AG04450 (cell line): ENCODE measurements around the gene C1R. TPM values are rescaled to one million over a fixed set of nuclear protein-coding genes. Genes with fewer than 3 reads are reported as not detected.

Source experiments
- CTCF ChIA-PET: fragments of 300-600, 350-600 bp; formaldehyde crosslinking; extraction: SDS; loops from one replicate; lab custom pipeline; 2022; ENCODE audit warnings: antibody characterized with exemption, inconsistent platforms; lab: Charles Lee
- POLR2A ChIA-PET: fragments of 350-600 bp; formaldehyde crosslinking; extraction: SDS; loops from one replicate; lab custom pipeline; 2021; ENCODE audit warnings: antibody characterized with exemption, inconsistent platforms; lab: Yijun Ruan, JAX
- DNase-seq: peaks from one replicate; pipeline ENCODE4 v3.0.0-alpha.2; 2011; ENCODE audit warnings: low read depth, low spot score
- H3K27ac ChIP-seq: one replicate; pipeline ENCODE4 v1.5.1; 2012; ENCODE audit warnings: low read depth, low read length, control low read depth
- H3K27me3 ChIP-seq: one replicate; pipeline ENCODE4 v1.6.0; 2012; ENCODE audit warnings: low read length; ENCODE audit not compliant: control insufficient read depth, insufficient read depth
- H3K4me3 ChIP-seq: 2 replicates; pipeline ENCODE4 v1.5.1; 2011; ENCODE audit warnings: mild to moderate bottlenecking, low read depth, low read length, control low read depth
- H3K9me3 ChIP-seq: 2 replicates; pipeline ENCODE4 v1.5.1; 2012; ENCODE audit warnings: low read length; ENCODE audit not compliant: control insufficient read depth, insufficient read depth
- CTCF ChIP-seq: IDR thresholded peaks from 2 replicates; pipeline ENCODE4 v1.5.1; 2011; ENCODE audit warnings: low read depth, low read length, control low read depth, inconsistent platforms
- polyA plus RNA-seq: library from polyadenylated mRNA; depleted of rRNA; stranded (reverse); fragments of >200 nt; gene quantifications from 2 replicates; pipeline ENCODE4 v1.2.3, GENCODE V29; 2011

The C1R gene
- polyA plus RNA-seq, 1 experiment = 617 TPM

GRCh38 chr12:7120166-7120565 is 27.9 kb upstream of the C1R start:
- Histone ChIP-seq H3K4me3 (no peak overlapping the region), H3K9me3 (no peaks in the 10 kb centered on the region), H3K27me3 (no peaks in the 10 kb centered on the region), H3K27ac (no peak overlapping the region)
- CTCF ChIA-PET = interaction anchor here (0.6 kb wide), 1 partner anchor 43 kb away, joined by 3 read pairs; no protein-coding TSS in a partner anchor
- POLR2A ChIA-PET = no interaction called here
- no peak for TF ChIP-seq CTCF
- no peak for DNase-seq

- POLR2A ChIA-PET = no interaction called here
- DNase-seq = no peak
- no peaks in the 10 kb centered on the region for H3K9me3 ChIP-seq
- no peaks in the 10 kb centered on the region for H3K27me3 ChIP-seq
- no peak overlapping the region for H3K27ac ChIP-seq
- CTCF ChIA-PET = interaction anchor here (1.5 kb wide), 1 partner anchor 9 kb away, joined by 6 read pairs; no protein-coding TSS in a partner anchor
- H3K4me3 ChIP-seq = no peak overlapping the region
- TF ChIP-seq CTCF = no peak
These were observed 26.6 kb upstream of the C1R start for GRCh38 chr12:7118881-7119280.

GRCh38 chr12:7117670-7118069 is 25.4 kb upstream of the C1R start:
- no peaks in the 10 kb centered on the region for H3K9me3 ChIP-seq
- no peak for DNase-seq
- ChIA-PET CTCF (no interaction called here), POLR2A (no interaction called here)
- no peak overlapping the region for H3K27ac ChIP-seq
- TF ChIP-seq CTCF = no peak
- no peak overlapping the region for H3K4me3 ChIP-seq
- no peaks in the 10 kb centered on the region for H3K27me3 ChIP-seq

GRCh38 chr12:7116916-7117315 is 24.7 kb upstream of the C1R start:
- CTCF ChIA-PET = no interaction called here

GRCh38 chr12:7116196-7116595 is 24.0 kb upstream of the C1R start:
- TF ChIP-seq CTCF = no peak
- DNase-seq = no peak
- Histone ChIP-seq H3K27ac (no peak overlapping the region), H3K27me3 (no peaks in the 10 kb centered on the region), H3K4me3 (no peak overlapping the region), H3K9me3 (no peaks in the 10 kb centered on the region)
- ChIA-PET CTCF (no interaction called here), POLR2A (no interaction called here)

More at GRCh38 chr12:7116916-7117315, 24.7 kb upstream of the C1R start:
- no peak for DNase-seq
- H3K27me3 ChIP-seq = no peaks in the 10 kb centered on the region
- no peak overlapping the region for H3K27ac ChIP-seq
- no peak overlapping the region for H3K4me3 ChIP-seq
- POLR2A ChIA-PET = no interaction called here
- H3K9me3 ChIP-seq = no peaks in the 10 kb centered on the region
- no peak for TF ChIP-seq CTCF
